K562 (cell line): ENCODE results near the gene CD320. TPM values are rescaled to one million over a fixed set of nuclear protein-coding genes. Genes with fewer than 3 reads are reported as not detected.

Source experiments
- ATAC-seq: fragments of 200-7000 bp; cut with Tn5 transposase; 3 replicates; pipeline ENCODE4 v1.9.1; 2020; ENCODE audit warnings: moderate library complexity
- BruUV-seq: library from RNA; stranded (reverse); fragments of 400-500 nt; replicated peaks from 2 replicates; lab custom pipeline; 2021; lab: Mats Ljungman, UMichigan
- CTCF ChIA-PET: fragments of 300-600 bp; formaldehyde crosslinking; extraction: SDS; loops from one replicate; lab custom pipeline; 2021; ENCODE audit warnings: low intra/inter-chr PET ratio; lab: Yijun Ruan, JAX
- POLR2A ChIA-PET: fragments of 300-600, 350-650 bp; sonication (Branson Sonifier 250); formaldehyde crosslinking; extraction: SDS; loops from one replicate; lab custom pipeline; 2021; ENCODE audit warnings: antibody characterized with exemption, inconsistent platforms; lab: Yijun Ruan, JAX
- DNase-seq, 4 experiments: peaks; one replicate each; pipeline versions ENCODE4 v3.0.0 to v3.0.0-alpha.2; 2011 to 2018; ENCODE audit warnings: low spot score in 3 of 4, mixed read lengths in 3 of 4; ENCODE audit errors: extremely low read depth in 1 of 4
- FAIRE-seq: peaks from 2 replicates; lab custom pipeline; 2011; peaks lifted over from hg19 to GRCh38; lab: Jason Lieb, UNC
- H2AFZ ChIP-seq: 2 replicates; pipeline ENCODE4 v1.6.0; 2011; ENCODE audit warnings: low read depth, low read length, control low read depth, inconsistent platforms
- H3K27ac ChIP-seq: fragments of 200-600 bp; 3 replicates; pipeline ENCODE4 v1.8.0; 2011; ENCODE audit warnings: low read depth, mild to moderate bottlenecking, control low read depth, inconsistent platforms, low read length, moderate library complexity, mixed read lengths; ENCODE audit errors: extremely low read depth
- H3K27me3 ChIP-seq, 2 experiments: fragments of 300-600 bp in 1 of 2; 2 replicates in 1 of 2; 3 replicates in 1 of 2; pipeline versions ENCODE4 v1.6.0 to v1.8.0; 2011; ENCODE audit warnings: inconsistent platforms in 2 of 2, low read length in 2 of 2, mild to moderate bottlenecking in 1 of 2, mixed read lengths in 1 of 2, moderate library complexity in 1 of 2; ENCODE audit not compliant: control insufficient read depth in 2 of 2, insufficient read depth in 2 of 2
- H3K36me3 ChIP-seq: fragments of 300-600 bp; 3 replicates; pipeline ENCODE4 v1.8.0; 2011; ENCODE audit warnings: mild to moderate bottlenecking, low read length, inconsistent platforms; ENCODE audit not compliant: control insufficient read depth, insufficient read depth
- H3K4me1 ChIP-seq, 2 experiments: fragments of 200-600 bp in 1 of 2; replicated peaks in 1 of 2; 2 replicates in 1 of 2; 3 replicates in 1 of 2; pipeline versions ENCODE4 v1.5.1 to v1.8.0; 2011; ENCODE audit warnings: inconsistent platforms in 2 of 2, low read length in 2 of 2, mild to moderate bottlenecking in 1 of 2, mixed read lengths in 1 of 2, moderate library complexity in 1 of 2; ENCODE audit not compliant: control insufficient read depth in 2 of 2, insufficient read depth in 2 of 2
- H3K4me2 ChIP-seq: 2 replicates; pipeline ENCODE4 v1.6.1; 2011; ENCODE audit warnings: low read length, control low read depth, inconsistent platforms, mixed read lengths; ENCODE audit not compliant: insufficient read depth
- H3K4me3 ChIP-seq: fragments of 200-600 bp; sonication (generic), shearing (Covaris generic); 2 replicates; pipeline ENCODE4 v1.5.1; 2016; ENCODE audit warnings: control low read depth, inconsistent platforms
- H3K79me2 ChIP-seq: fragments of 200-600 bp; 3 replicates; pipeline ENCODE4 v1.8.0; 2011; ENCODE audit warnings: low read length, inconsistent platforms; ENCODE audit not compliant: control insufficient read depth, insufficient read depth
- H3K9ac ChIP-seq, 2 experiments: 2 replicates each; pipeline versions ENCODE4 v1.6.0 to v1.6.1; 2011; ENCODE audit warnings: low read depth in 2 of 2, low read length in 2 of 2, control low read depth in 1 of 2, inconsistent platforms in 1 of 2, mild to moderate bottlenecking in 1 of 2, mixed read lengths in 1 of 2; ENCODE audit not compliant: insufficient read depth in 1 of 2
- H3K9me1 ChIP-seq: one replicate; pipeline ENCODE4 v1.6.0; 2011; ENCODE audit warnings: inconsistent platforms, mild to moderate bottlenecking, low read length, moderate library complexity; ENCODE audit not compliant: control insufficient read depth, insufficient read depth
- H3K9me3 ChIP-seq: replicated peaks from 2 replicates; pipeline ENCODE4 v1.5.1; 2011; ENCODE audit warnings: low read depth, low read length, inconsistent platforms; ENCODE audit not compliant: control insufficient read depth, insufficient read depth
- H4K20me1 ChIP-seq: replicated peaks from 2 replicates; pipeline ENCODE4 v1.6.1; 2011; ENCODE audit warnings: low read length, inconsistent platforms, mixed read lengths; ENCODE audit not compliant: control insufficient read depth, insufficient read depth
- ILF3 ChIP-seq: fragments of 450-650 bp; IDR thresholded peaks from 2 replicates; pipeline ENCODE4 v1.6.1; 2018; ENCODE audit warnings: antibody characterized with exemption, mild to moderate bottlenecking, moderate library complexity, borderline replicate concordance
- PHF21A ChIP-seq: fragments of 450-650 bp; IDR thresholded peaks from 2 replicates; pipeline ENCODE4 v1.6.1; 2017; ENCODE audit warnings: low read depth, borderline replicate concordance
- PPARD ChIP-seq: fragments of 250-450 bp; sonication (Bioruptor Pico); IDR thresholded peaks from 2 replicates; pipeline ENCODE4 v1.8.0; 2022; ENCODE audit warnings: inconsistent platforms, mild to moderate bottlenecking, moderate library complexity
- RB1 ChIP-seq: fragments of 450-650 bp; IDR thresholded peaks from 2 replicates; pipeline ENCODE4 v1.6.1; 2017; ENCODE audit warnings: low read depth, mild to moderate bottlenecking
- RBM15 ChIP-seq: fragments of 200-400 bp; formaldehyde crosslinking; IDR thresholded peaks from 2 replicates; pipeline ENCODE4 v1.6.1; 2018; ENCODE audit warnings: mild to moderate bottlenecking, low read length, moderate library complexity; ENCODE audit not compliant: insufficient read depth
- RFX7 ChIP-seq: fragments of 250-450 bp; sonication (Bioruptor Pico); IDR thresholded peaks from 2 replicates; pipeline ENCODE4 v1.5.1; 2021; ENCODE audit warnings: mild to moderate bottlenecking
- SIN3A ChIP-seq, 2 experiments: fragments of 150-350 bp in 1 of 2; IDR thresholded peaks; 2 replicates each; pipeline ENCODE4 v1.6.1; 2011 to 2016; ENCODE audit warnings: borderline replicate concordance in 2 of 2, low read depth in 2 of 2, low read length in 2 of 2, mild to moderate bottlenecking in 2 of 2, moderate library complexity in 2 of 2; ENCODE audit not compliant: control insufficient read depth in 1 of 2
- SMARCA4 ChIP-seq: fragments of 450-650 bp; IDR thresholded peaks from 2 replicates; pipeline ENCODE4 v1.6.1; 2016
- SNIP1 ChIP-seq: fragments of 450-650 bp; IDR thresholded peaks from 2 replicates; pipeline ENCODE4 v1.7.1; 2017; ENCODE audit warnings: low read depth, mild to moderate bottlenecking
- TCFL5 ChIP-seq: fragments of 250-450 bp; sonication (Bioruptor Pico); conservative IDR thresholded peaks from 2 replicates; pipeline ENCODE4 v1.6.1; 2021; ENCODE audit warnings: mild to moderate bottlenecking, moderate library complexity, matching md5 sums
- ZBTB8A ChIP-seq: fragments of 450-650 bp; IDR thresholded peaks from 2 replicates; pipeline ENCODE4 v1.6.1; 2018; ENCODE audit warnings: mild to moderate bottlenecking, moderate library complexity; ENCODE audit not compliant: partially characterized antibody
- ZKSCAN1 ChIP-seq: fragments of 150-350 bp; IDR thresholded peaks from 2 replicates; pipeline ENCODE4 v1.6.1; 2016; ENCODE audit warnings: low read depth, low read length
- ZNF263 ChIP-seq: sonication (generic); formaldehyde crosslinking; IDR thresholded peaks from 2 replicates; pipeline ENCODE4 v1.8.0; 2022; ENCODE audit warnings: mild to moderate bottlenecking, missing genetic modification reagents, borderline replicate concordance
- ZNF282 ChIP-seq: sonication (generic); formaldehyde crosslinking; IDR thresholded peaks from 2 replicates; pipeline ENCODE4 v1.8.1; 2023; ENCODE audit warnings: missing genetic modification reagents
- ZNF717 ChIP-seq: fragments of 250-450 bp; sonication (Bioruptor Pico); IDR thresholded peaks from 2 replicates; pipeline ENCODE4 v1.5.0; 2021
- WGBS: fragments of 100-300 bp; shearing (Covaris generic); methylation state at CpG from one replicate; pipeline ENCODE4 v1.1.6; 2016; ENCODE audit warnings: low coverage, mixed read lengths; ENCODE audit not compliant: insufficient coverage; ENCODE audit errors: missing lambda C conversion rate; 5-methylcytosine and 5-hydroxymethylcytosine counted together
- in situ Hi-C: fragments of 300-500 bp; cut with MboI; formaldehyde crosslinking; loops from 4 replicates; pipeline ENCODE4 v1.15.0; 2018; ENCODE audit warnings: inconsistent platforms, mixed read lengths
- intact Hi-C: fragments of 100-400 bp; cut with micrococcal nuclease; formaldehyde crosslinking; loops from 2 replicates; pipeline ENCODE4 v1.14.2; 2022
- polyA plus RNA-seq, 8 experiments: library from polyadenylated mRNA; depleted of rRNA in 4 of 8; stranded (reverse) in 5 of 8; unstranded in 3 of 8; fragments of >200 nt; fragmentation: Nextera tagmentation in 2 of 8; fragmentation: Illumina TruSeq in 1 of 8; extraction: Ambion mirVana in 2 of 8; extraction: Trizol in 1 of 8; gene quantifications; 2 replicates each; pipeline versions ENCODE4 v1.2.1 to v1.2.3, GENCODE V29; 2011 to 2014; ENCODE audit warnings: inconsistent platforms in 1 of 8, missing spikeins in 1 of 8
- total RNA-seq, 7 experiments: library from RNA; depleted of rRNA in 6 of 7; stranded (reverse); fragments of >200 nt in 6 of 7; fragmentation: Illumina TruSeq in 2 of 7; extraction: Trizol in 2 of 7; gene quantifications; 2 replicates each; pipeline versions ENCODE4 v1.2.1 to v1.2.3, GENCODE V29; 2011 to 2021; ENCODE audit warnings: low replicate concordance in 1 of 7

The CD320 gene
- total and polyA plus RNA-seq, 9 of the 15 experiments (the other 6 are each of a cell fraction or from before 2014, with no cell fraction given) = 0.45 to 94.5 (median 34.4) TPM

- POLR2A ChIA-PET = interaction anchor here (0.6 to 3.8 kb wide), 6 partner anchors 8 to 67 kb away, joined by 3 to 34 read pairs (median 4); partner anchors contain the start of genes NDUFA7 and RPS28
- DNase-seq (peak in 1 of 4 experiments; percentile 3), ATAC-seq (no peak), FAIRE-seq (no peak)
- H3K4me1 ChIP-seq = peaks cover 0 to 42% of the 10 kb centered on the region in 2 experiments; a peak in 3 of 5 replicates
- in situ Hi-C loops = no loop called here
- no TSS peak for BruUV-seq
- no peak overlapping the region for H2AFZ ChIP-seq
- no peak overlapping the region for H3K4me3 ChIP-seq
- WGBS = 7% methylated on average over 20 of the region's 27 CpGs
- no peaks in the 10 kb centered on the region for H3K9me1 ChIP-seq
- no peaks in the 10 kb centered on the region for H3K36me3 ChIP-seq
- H4K20me1 ChIP-seq = no peaks in the 10 kb centered on the region
- intact Hi-C loops = no loop called here
- H3K79me2 ChIP-seq = no peaks in the 10 kb centered on the region
- H3K9ac ChIP-seq = no peak overlapping the region; a peak in 1 of 4 replicates
- CTCF ChIA-PET = interaction anchor here (0.7 kb wide), 1 partner anchor 17 kb away, joined by 3 read pairs; no protein-coding TSS in a partner anchor
- H3K27me3 ChIP-seq = peaks cover 13 to 36% of the 10 kb centered on the region in 2 experiments; a peak in 4 of 5 replicates
- no peak overlapping the region for H3K27ac ChIP-seq
- H3K4me2 ChIP-seq = no peak overlapping the region
- no peak for TF ChIP-seq PPARD (CRISPR knock-in tag)
- TF ChIP-seq ZKSCAN1 = 0 out of 2 replicates have a peak, but pooled peaks have one; percentile 6
- no peaks in the 10 kb centered on the region for H3K9me3 ChIP-seq
These were observed 28.0 kb upstream of the CD320 start for GRCh38 chr19:8336072-8336569.

- H4K20me1 ChIP-seq = no peaks in the 10 kb centered on the region
- peak in 2 of 4 experiments; percentile 47 to 52 for DNase-seq
- peaks cover 13 to 33% of the 10 kb centered on the region in 2 experiments; a peak in 4 of 5 replicates for H3K27me3 ChIP-seq
- peak overlapping the region in 1 of 2 experiments; percentile 10; a peak in 1 of 4 replicates for H3K9ac ChIP-seq
- in situ Hi-C loops = no loop called here
- ChIA-PET CTCF (interaction anchor here (0.7 kb wide), 1 partner anchor 17 kb away, joined by 3 read pairs; no protein-coding TSS in a partner anchor), POLR2A (interaction anchor here (0.6 to 3.8 kb wide), 6 partner anchors 8 to 68 kb away, joined by 3 to 34 read pairs (median 6); partner anchors contain the start of genes NDUFA7 and RPS28)
- H2AFZ ChIP-seq = peak overlapping the region; percentile 45; the same call in 1 of the 2 replicates
- H3K4me2 ChIP-seq = no peak overlapping the region
- ATAC-seq = peak; percentile 60
- intact Hi-C loops = no loop called here
- H3K4me3 ChIP-seq = peak overlapping the region; percentile 30; the same call in 1 of the 2 replicates
- 20% methylated on average over 35 of the region's 79 CpGs for WGBS
- H3K36me3 ChIP-seq = no peaks in the 10 kb centered on the region
- no peaks in the 10 kb centered on the region for H3K9me1 ChIP-seq
- BruUV-seq = no TSS peak
- FAIRE-seq = no peak
- peaks cover 0 to 36% of the 10 kb centered on the region in 2 experiments; a peak in 3 of 5 replicates for H3K4me1 ChIP-seq
- no peaks in the 10 kb centered on the region for H3K79me2 ChIP-seq
- no peak overlapping the region for H3K27ac ChIP-seq
- H3K9me3 ChIP-seq = no peaks in the 10 kb centered on the region
- TF ChIP-seq PHF21A (peak; percentile 78; the same call in 1 of the 2 replicates), ZNF717 (no peak), RFX7 (CRISPR knock-in tag) (no peak), RB1 (0 out of 2 replicates have a peak, but pooled peaks have one; percentile 14), ZNF282 (CRISPR knock-in tag) (no peak), RBM15 (no peak), SNIP1 (no peak), ZNF263 (CRISPR knock-in tag) (no peak), ZBTB8A (no peak), ILF3 (no peak), SIN3A (IDR thresholded peaks at IDR 0.05; ENCODE audit: borderline replicate concordance in 2 of 2, control insufficient read depth in 1 of 2, low read depth in 2 of 2, low read length in 2 of 2) (no peak), SMARCA4 (no peak), TCFL5 (CRISPR knock-in tag) (no peak)
These were observed 27.3 kb upstream of the CD320 start for GRCh38 chr19:8335343-8336071.
